K562 (cell line): ENCODE results near the gene DALRD3. TPM values are rescaled to one million over a fixed set of nuclear protein-coding genes. Genes with fewer than 3 reads are reported as not detected.

Experiments
- ARID1B ChIP-seq: fragments of 450-650 bp; IDR thresholded peaks from 2 replicates; pipeline ENCODE4 v1.6.1; 2016; ENCODE audit warnings: antibody characterized with exemption, mild to moderate bottlenecking, inconsistent platforms
- ATF4 ChIP-seq: fragments of 450-650 bp; formaldehyde crosslinking; IDR thresholded peaks from 2 replicates; pipeline ENCODE4 v1.4.0; 2022; ENCODE audit warnings: mild to moderate bottlenecking, moderate library complexity
- BHLHE40 ChIP-seq: IDR thresholded peaks from 2 replicates; pipeline ENCODE4 v1.6.1; 2011; ENCODE audit warnings: low read length, improper control_type of control experiment
- CTBP1 ChIP-seq: fragments of 450-650 bp; IDR thresholded peaks from 2 replicates; pipeline ENCODE4 v1.6.1; 2016; ENCODE audit warnings: borderline replicate concordance
- FOXP1 ChIP-seq: sonication (generic); formaldehyde crosslinking; IDR thresholded peaks from 2 replicates; pipeline ENCODE4 v1.8.0; 2022; ENCODE audit warnings: mild to moderate bottlenecking, missing genetic modification reagents
- HIVEP1 ChIP-seq: fragments of 250-450 bp; sonication (Bioruptor Pico); IDR thresholded peaks from 2 replicates; pipeline ENCODE4 v1.4.0; 2020; ENCODE audit warnings: mild to moderate bottlenecking
- KHSRP ChIP-seq: fragments of 450-650 bp; IDR thresholded peaks from 2 replicates; pipeline ENCODE4 v1.6.1; 2017
- POLR2A ChIP-seq: fragments of 450-650 bp; conservative IDR thresholded peaks from 2 replicates; pipeline ENCODE4 v1.6.1; 2016
- POLR2AphosphoS5 ChIP-seq: IDR thresholded peaks from 2 replicates; pipeline ENCODE4 v1.6.1; 2011; ENCODE audit warnings: mild to moderate bottlenecking, low read depth, low read length, moderate library complexity; ENCODE audit not compliant: control insufficient read depth, insufficient read depth
- RFX1 ChIP-seq: fragments of 450-650 bp; IDR thresholded peaks from 2 replicates; pipeline ENCODE4 v1.6.1; 2016; ENCODE audit warnings: mild to moderate bottlenecking, moderate library complexity
- SMAD2 ChIP-seq: fragments of 150-350 bp; IDR thresholded peaks from 2 replicates; pipeline ENCODE4 v1.6.1; 2014; ENCODE audit warnings: low read depth, mild to moderate bottlenecking, low read length
- SP1 ChIP-seq: sonication (generic); formaldehyde crosslinking; IDR thresholded peaks from 2 replicates; pipeline ENCODE4 v1.8.1; 2022; ENCODE audit warnings: mild to moderate bottlenecking, missing genetic modification reagents
- THRB ChIP-seq: fragments of 450-650 bp; formaldehyde crosslinking; conservative IDR thresholded peaks from 2 replicates; pipeline ENCODE4 v1.4.0; 2022; ENCODE audit warnings: mild to moderate bottlenecking, missing genetic modification characterization
- ZC3H11A ChIP-seq: IDR thresholded peaks from 2 replicates; pipeline ENCODE4 v1.6.1; 2012; ENCODE audit warnings: low read depth, low read length, improper control_type of control experiment
- ZNF696 ChIP-seq: fragments of 250-450 bp; sonication (Bioruptor Pico); conservative IDR thresholded peaks from 2 replicates; pipeline ENCODE4 v1.4.0; 2020; ENCODE audit warnings: mild to moderate bottlenecking, moderate library complexity
- ZNF764 ChIP-seq: fragments of 250-450 bp; sonication (Bioruptor Pico); IDR thresholded peaks from 2 replicates; pipeline ENCODE4 v1.4.0; 2020; ENCODE audit warnings: low read depth, mild to moderate bottlenecking, moderate library complexity
- polyA plus RNA-seq, 8 experiments: library from polyadenylated mRNA; depleted of rRNA in 4 of 8; stranded (reverse) in 5 of 8; unstranded in 3 of 8; fragments of >200 nt; fragmentation: Nextera tagmentation in 2 of 8; fragmentation: Illumina TruSeq in 1 of 8; extraction: Ambion mirVana in 2 of 8; extraction: Trizol in 1 of 8; gene quantifications; 2 replicates each; pipeline versions ENCODE4 v1.2.1 to v1.2.3, GENCODE V29; 2011 to 2014; ENCODE audit warnings: inconsistent platforms in 1 of 8, missing spikeins in 1 of 8
- total RNA-seq, 7 experiments: library from RNA; depleted of rRNA in 6 of 7; stranded (reverse); fragments of >200 nt in 6 of 7; fragmentation: Illumina TruSeq in 2 of 7; extraction: Trizol in 2 of 7; gene quantifications; 2 replicates each; pipeline versions ENCODE4 v1.2.1 to v1.2.3, GENCODE V29; 2011 to 2021; ENCODE audit warnings: low replicate concordance in 1 of 7
- TF ChIP-seq, protein P1 (sequence below): fragments of 250-450 bp; sonication (Bioruptor Pico); IDR thresholded peaks from 2 replicates; pipeline ENCODE4 v1.5.0; 2020; ENCODE audit warnings: mild to moderate bottlenecking, borderline replicate concordance
- TF ChIP-seq, protein P2 (sequence below): fragments of 450-650 bp; conservative IDR thresholded peaks from 2 replicates; pipeline ENCODE4 v1.6.1; 2016; ENCODE audit warnings: missing genetic modification characterization, low read depth, mild to moderate bottlenecking, control low read depth, missing compliant biosample characterization
- TF ChIP-seq, protein P3 (sequence below), 3 experiments: fragments of 200-800 bp in 1 of 3; fragments of 250-450 bp in 1 of 3; fragments of 450-650 bp in 1 of 3; sonication (Bioruptor Pico) in 1 of 3; sonication (Bioruptor generic) in 1 of 3; formaldehyde crosslinking in 1 of 3; IDR thresholded peaks; 2 replicates each; pipeline versions ENCODE4 v1.6.1 to v1.8.0; 2016 to 2022; ENCODE audit warnings: mild to moderate bottlenecking in 2 of 3, missing genetic modification characterization in 2 of 3, missing compliant biosample characterization in 1 of 3, moderate library complexity in 1 of 3

DALRD3 gene
- total and polyA plus RNA-seq, 9 of the 15 experiments (the other 6 are each of a cell fraction or from before 2014, with no cell fraction given): 6.6 to 31.3 (median 14.4) TPM

DNA sequence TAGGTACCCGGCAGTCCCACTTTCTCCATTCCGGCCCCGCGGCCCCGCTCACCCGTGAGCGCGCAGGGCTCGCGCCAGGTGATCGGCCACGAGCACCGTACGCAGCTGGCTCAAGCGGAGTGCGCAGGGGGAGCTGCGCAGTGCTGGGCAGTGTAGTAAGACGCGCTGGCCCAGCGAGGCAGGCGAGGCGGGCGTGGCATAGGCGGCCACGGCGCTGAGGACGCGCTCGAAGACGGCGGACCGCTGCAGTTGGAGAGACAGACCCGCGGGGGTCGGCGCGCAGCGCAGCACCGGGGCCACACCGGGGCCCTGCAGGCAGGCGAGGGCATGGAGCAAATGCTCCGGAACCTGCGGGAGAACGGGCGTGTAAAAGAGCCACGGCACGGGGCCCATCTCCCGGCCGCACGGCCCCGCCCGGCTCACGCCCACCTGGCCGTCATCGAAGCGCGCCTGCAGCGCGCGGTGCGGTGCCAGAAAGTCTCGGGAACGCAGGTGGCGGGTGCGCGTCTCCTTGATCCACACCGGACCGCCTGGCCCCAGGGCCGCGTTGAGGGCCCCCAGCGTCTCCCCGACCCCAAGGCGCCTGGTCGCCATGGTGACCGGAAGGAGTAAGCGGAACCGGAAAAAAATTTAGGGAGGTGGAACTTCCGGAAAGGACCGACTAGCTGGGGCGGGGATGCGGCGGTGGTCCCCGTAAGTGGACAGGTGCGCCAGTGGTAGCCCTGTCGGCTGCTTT, at the start of gene DALRD3 (continued):
- TF ChIP-seq POLR2AphosphoS5: no peak
- TF ChIP-seq ZC3H11A: no peak
- TF ChIP-seq POLR2A: peak; percentile 43
- TF ChIP-seq FOXP1 (CRISPR knock-in tag): no peak; the same call in 1 of the 2 replicates
- TF ChIP-seq THRB (CRISPR knock-in tag): no peak
- no peak for TF ChIP-seq SMAD2
- TF ChIP-seq HIVEP1: no peak
- TF ChIP-seq ZNF696: no peak
- peak; percentile 80 for TF ChIP-seq SP1
- TF ChIP-seq RFX1: peak; percentile 93
- TF ChIP-seq BHLHE40: 0 out of 2 replicates have a peak, but pooled peaks have one; percentile 20
- TF ChIP-seq ARID1B: no peak
- TF ChIP-seq, protein P1, sequence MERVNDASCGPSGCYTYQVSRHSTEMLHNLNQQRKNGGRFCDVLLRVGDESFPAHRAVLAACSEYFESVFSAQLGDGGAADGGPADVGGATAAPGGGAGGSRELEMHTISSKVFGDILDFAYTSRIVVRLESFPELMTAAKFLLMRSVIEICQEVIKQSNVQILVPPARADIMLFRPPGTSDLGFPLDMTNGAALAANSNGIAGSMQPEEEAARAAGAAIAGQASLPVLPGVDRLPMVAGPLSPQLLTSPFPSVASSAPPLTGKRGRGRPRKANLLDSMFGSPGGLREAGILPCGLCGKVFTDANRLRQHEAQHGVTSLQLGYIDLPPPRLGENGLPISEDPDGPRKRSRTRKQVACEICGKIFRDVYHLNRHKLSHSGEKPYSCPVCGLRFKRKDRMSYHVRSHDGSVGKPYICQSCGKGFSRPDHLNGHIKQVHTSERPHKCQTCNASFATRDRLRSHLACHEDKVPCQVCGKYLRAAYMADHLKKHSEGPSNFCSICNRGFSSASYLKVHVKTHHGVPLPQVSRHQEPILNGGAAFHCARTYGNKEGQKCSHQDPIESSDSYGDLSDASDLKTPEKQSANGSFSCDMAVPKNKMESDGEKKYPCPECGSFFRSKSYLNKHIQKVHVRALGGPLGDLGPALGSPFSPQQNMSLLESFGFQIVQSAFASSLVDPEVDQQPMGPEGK: no peak
- no peak for TF ChIP-seq ATF4 (CRISPR knock-in tag)
- peak; percentile 77; the same call in 1 of the 2 replicates for TF ChIP-seq CTBP1
- TF ChIP-seq, protein P2, sequence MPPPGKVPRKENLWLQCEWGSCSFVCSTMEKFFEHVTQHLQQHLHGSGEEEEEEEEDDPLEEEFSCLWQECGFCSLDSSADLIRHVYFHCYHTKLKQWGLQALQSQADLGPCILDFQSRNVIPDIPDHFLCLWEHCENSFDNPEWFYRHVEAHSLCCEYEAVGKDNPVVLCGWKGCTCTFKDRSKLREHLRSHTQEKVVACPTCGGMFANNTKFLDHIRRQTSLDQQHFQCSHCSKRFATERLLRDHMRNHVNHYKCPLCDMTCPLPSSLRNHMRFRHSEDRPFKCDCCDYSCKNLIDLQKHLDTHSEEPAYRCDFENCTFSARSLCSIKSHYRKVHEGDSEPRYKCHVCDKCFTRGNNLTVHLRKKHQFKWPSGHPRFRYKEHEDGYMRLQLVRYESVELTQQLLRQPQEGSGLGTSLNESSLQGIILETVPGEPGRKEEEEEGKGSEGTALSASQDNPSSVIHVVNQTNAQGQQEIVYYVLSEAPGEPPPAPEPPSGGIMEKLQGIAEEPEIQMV (tag): no peak
- TF ChIP-seq, protein P3, sequence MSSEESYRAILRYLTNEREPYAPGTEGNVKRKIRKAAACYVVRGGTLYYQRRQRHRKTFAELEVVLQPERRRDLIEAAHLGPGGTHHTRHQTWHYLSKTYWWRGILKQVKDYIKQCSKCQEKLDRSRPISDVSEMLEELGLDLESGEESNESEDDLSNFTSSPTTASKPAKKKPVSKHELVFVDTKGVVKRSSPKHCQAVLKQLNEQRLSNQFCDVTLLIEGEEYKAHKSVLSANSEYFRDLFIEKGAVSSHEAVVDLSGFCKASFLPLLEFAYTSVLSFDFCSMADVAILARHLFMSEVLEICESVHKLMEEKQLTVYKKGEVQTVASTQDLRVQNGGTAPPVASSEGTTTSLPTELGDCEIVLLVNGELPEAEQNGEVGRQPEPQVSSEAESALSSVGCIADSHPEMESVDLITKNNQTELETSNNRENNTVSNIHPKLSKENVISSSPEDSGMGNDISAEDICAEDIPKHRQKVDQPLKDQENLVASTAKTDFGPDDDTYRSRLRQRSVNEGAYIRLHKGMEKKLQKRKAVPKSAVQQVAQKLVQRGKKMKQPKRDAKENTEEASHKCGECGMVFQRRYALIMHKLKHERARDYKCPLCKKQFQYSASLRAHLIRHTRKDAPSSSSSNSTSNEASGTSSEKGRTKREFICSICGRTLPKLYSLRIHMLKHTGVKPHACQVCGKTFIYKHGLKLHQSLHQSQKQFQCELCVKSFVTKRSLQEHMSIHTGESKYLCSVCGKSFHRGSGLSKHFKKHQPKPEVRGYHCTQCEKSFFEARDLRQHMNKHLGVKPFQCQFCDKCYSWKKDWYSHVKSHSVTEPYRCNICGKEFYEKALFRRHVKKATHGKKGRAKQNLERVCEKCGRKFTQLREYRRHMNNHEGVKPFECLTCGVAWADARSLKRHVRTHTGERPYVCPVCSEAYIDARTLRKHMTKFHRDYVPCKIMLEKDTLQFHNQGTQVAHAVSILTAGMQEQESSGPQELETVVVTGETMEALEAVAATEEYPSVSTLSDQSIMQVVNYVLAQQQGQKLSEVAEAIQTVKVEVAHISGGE (CRISPR knock-in tag; IDR thresholded peaks at IDR 0.05): peak in 1 of 3 experiments; percentile 81; a peak in 2 of 6 replicates
- no peak for TF ChIP-seq ZNF764 (CRISPR knock-in tag)
- no peak for TF ChIP-seq KHSRP
